Neuronal stem cell (in vitro differentiated cells): ENCODE data around the gene LDB3.

Experiments used
- DNase-seq: peaks from one replicate; pipeline ENCODE4 v3.0.0-alpha.2; 2013; ENCODE audit warnings: low spot score
- H2AFZ ChIP-seq: one replicate; pipeline ENCODE4 v1.6.1; 2013; ENCODE audit warnings: mild to moderate bottlenecking, low read length, inconsistent platforms
- H2AK5ac ChIP-seq: 2 replicates; pipeline ENCODE4 v1.6.1; 2013; ENCODE audit warnings: low read depth, mild to moderate bottlenecking, inconsistent platforms, low read length, moderate library complexity, mixed read lengths
- H2BK120ac ChIP-seq: 2 replicates; pipeline ENCODE4 v1.6.1; 2013; ENCODE audit warnings: low read depth, mild to moderate bottlenecking, inconsistent platforms, low read length, moderate library complexity, mixed read lengths
- H2BK12ac ChIP-seq: one replicate; pipeline ENCODE4 v1.6.1; 2013; ENCODE audit warnings: low read length, inconsistent platforms
- H2BK15ac ChIP-seq: 2 replicates; pipeline ENCODE4 v1.6.1; 2013; ENCODE audit warnings: mild to moderate bottlenecking, low read length, inconsistent platforms, mixed read lengths
- H2BK5ac ChIP-seq: one replicate; pipeline ENCODE4 v1.6.1; 2013; ENCODE audit warnings: inconsistent platforms, mild to moderate bottlenecking, low read length, moderate library complexity
- H3K14ac ChIP-seq: one replicate; pipeline ENCODE4 v1.6.1; 2013; ENCODE audit warnings: low read length, inconsistent platforms
- H3K18ac ChIP-seq: 2 replicates; pipeline ENCODE4 v1.6.1; 2013; ENCODE audit warnings: low read length, inconsistent platforms
- H3K23ac ChIP-seq: 2 replicates; pipeline ENCODE4 v1.6.1; 2013; ENCODE audit warnings: low read depth, mild to moderate bottlenecking, mixed read lengths, low read length, inconsistent platforms; ENCODE audit not compliant: poor library complexity
- H3K27ac ChIP-seq: replicated peaks from 3 replicates; pipeline ENCODE4 v1.5.1; 2013; ENCODE audit warnings: low read length, inconsistent platforms
- H3K27me3 ChIP-seq, 3 experiments: 2 replicates each; pipeline ENCODE4 v1.6.1; 2013; ENCODE audit warnings: low read length in 3 of 3, mild to moderate bottlenecking in 2 of 3, inconsistent platforms in 1 of 3, low read depth in 1 of 3, mixed read lengths in 1 of 3, moderate library complexity in 1 of 3; ENCODE audit not compliant: control insufficient read depth in 3 of 3, insufficient read depth in 3 of 3
- H3K36me3 ChIP-seq, 2 donors: replicated peaks in 1 of 2; 2 replicates each; pipeline ENCODE4 v1.6.1; 2013; ENCODE audit warnings: low read length in 2 of 2; ENCODE audit not compliant: control insufficient read depth in 2 of 2, insufficient read depth in 2 of 2
- H3K4ac ChIP-seq: 2 replicates; pipeline ENCODE4 v1.6.1; 2013; ENCODE audit warnings: inconsistent platforms, mild to moderate bottlenecking, low read length, moderate library complexity
- H3K4me1 ChIP-seq, 2 donors: 1 replicate in 1 of 2; 2 replicates in 1 of 2; pipeline ENCODE4 v1.6.1; 2013; ENCODE audit warnings: low read length in 2 of 2, low read depth in 1 of 2; ENCODE audit not compliant: control insufficient read depth in 2 of 2, insufficient read depth in 1 of 2
- H3K4me2 ChIP-seq: one replicate; pipeline ENCODE4 v1.6.1; 2013; ENCODE audit warnings: mild to moderate bottlenecking, low read length, inconsistent platforms; ENCODE audit not compliant: insufficient read depth, poor library complexity, severe bottlenecking
- H3K4me3 ChIP-seq, 2 donors: 2 replicates each; pipeline ENCODE4 v1.5.1; 2013; ENCODE audit warnings: low read length in 2 of 2, mild to moderate bottlenecking in 2 of 2, inconsistent platforms in 1 of 2, moderate library complexity in 1 of 2
- H3K79me1 ChIP-seq: one replicate; pipeline ENCODE4 v1.6.1; 2013; ENCODE audit warnings: low read depth, mild to moderate bottlenecking, inconsistent platforms, low read length, moderate library complexity
- H3K9ac ChIP-seq: one replicate; pipeline ENCODE4 v1.6.1; 2013; ENCODE audit warnings: mild to moderate bottlenecking, low read depth, low read length, inconsistent platforms; ENCODE audit not compliant: poor library complexity
- H3K9me3 ChIP-seq, 2 donors: replicated peaks in 1 of 2; 2 replicates each; pipeline versions ENCODE3 to v1.6.1; 2013; ENCODE audit warnings: low read length in 2 of 2, mild to moderate bottlenecking in 2 of 2, inconsistent platforms in 1 of 2, low read depth in 1 of 2, mixed read lengths in 1 of 2, moderate library complexity in 1 of 2; ENCODE audit not compliant: control insufficient read depth in 2 of 2, insufficient read depth in 1 of 2
- H4K8ac ChIP-seq: one replicate; pipeline ENCODE4 v1.6.1; 2013; ENCODE audit warnings: low read depth, mild to moderate bottlenecking, inconsistent platforms, low read length, moderate library complexity
- H4K91ac ChIP-seq: one replicate; pipeline ENCODE4 v1.6.1; 2013; ENCODE audit warnings: low read length, low read depth, mild to moderate bottlenecking, inconsistent platforms; ENCODE audit not compliant: poor library complexity
- WGBS, 2 donors: extraction: QIAGEN DNeasy Blood & Tissue Kit; methylation state at CpG; one replicate each; pipeline ENCODE4 v1.1.7; 2013; ENCODE audit warnings: missing lambda C conversion rate in 2 of 2, mixed read lengths in 1 of 2; ENCODE audit not compliant: insufficient read length in 2 of 2, insufficient replicate concordance in 1 of 2; ENCODE audit errors: extremely low coverage in 2 of 2; 5-methylcytosine and 5-hydroxymethylcytosine counted together

Gene LDB3

DNA sequence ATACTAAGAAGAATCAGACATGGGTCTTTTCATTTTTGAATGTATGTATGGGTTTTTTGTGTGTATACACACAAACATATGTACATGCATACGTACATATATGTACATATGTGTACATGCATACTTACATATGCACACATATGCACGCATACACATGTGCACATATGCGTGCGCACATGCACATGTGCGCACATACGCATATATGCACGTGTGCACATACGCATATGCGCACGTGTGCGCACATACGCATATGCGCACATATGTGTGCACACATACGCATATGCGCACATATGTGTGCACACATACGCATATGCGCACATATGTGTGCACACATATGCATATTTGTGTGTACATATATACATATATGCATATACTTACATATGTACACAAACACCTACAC, 83.2 kb downstream of the LDB3 start:
- DNase-seq = no peak
- no peak overlapping the region for H2AFZ ChIP-seq
- no peak overlapping the region for H3K23ac ChIP-seq
- H2BK12ac ChIP-seq = no peak overlapping the region
- H2AK5ac ChIP-seq = no peak overlapping the region
- H4K8ac ChIP-seq = peak overlapping the region; percentile 78
- no CpG with 5 or more reads among the region's 17 CpGs for WGBS, 2 donors
- no peak overlapping the region for H4K91ac ChIP-seq
- H2BK120ac ChIP-seq = no peak overlapping the region
- H3K18ac ChIP-seq = no peak overlapping the region
- H3K9me3 ChIP-seq = peaks cover 0 to 11% of the 10 kb centered on the region in 2 donors
- no peak overlapping the region for H3K14ac ChIP-seq
- peaks cover 2 to 15% of the 10 kb centered on the region in 2 donors for H3K36me3 ChIP-seq
- no peak overlapping the region for H2BK15ac ChIP-seq
- H3K4me2 ChIP-seq = no peak overlapping the region
- peaks cover 2% of the 10 kb centered on the region for H3K79me1 ChIP-seq
- no peaks in the 10 kb centered on the region for H3K27me3 ChIP-seq
- H3K4ac ChIP-seq = no peak overlapping the region
- H2BK5ac ChIP-seq = no peak overlapping the region
- peaks cover 8 to 11% of the 10 kb centered on the region in 2 donors for H3K4me1 ChIP-seq
- no peak overlapping the region for H3K9ac ChIP-seq
- no peak overlapping the region for H3K27ac ChIP-seq
- peak overlapping the region in 1 of 2 donors; percentile 61 for H3K4me3 ChIP-seq

DNA sequence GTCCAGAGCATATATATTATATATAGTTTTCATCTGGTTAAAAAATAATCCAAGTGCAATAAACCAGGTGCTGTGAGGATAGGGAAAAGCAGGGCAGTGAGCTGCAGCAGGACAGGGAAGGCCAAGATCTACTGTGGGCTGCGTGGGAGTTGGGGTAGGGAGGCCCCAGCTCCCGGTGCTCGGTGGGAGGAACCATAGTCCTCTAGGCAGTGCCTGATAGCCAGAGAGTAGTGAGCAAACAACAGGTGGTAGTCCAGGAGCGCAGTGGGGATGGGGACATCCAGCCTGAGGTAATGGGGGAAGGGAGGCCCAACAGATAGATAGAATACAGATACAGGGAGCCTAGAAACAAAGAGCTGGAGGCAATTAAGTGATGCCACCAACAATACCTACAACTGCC, 84.0 kb downstream of the LDB3 start:
- Histone ChIP-seq H2BK5ac (no peak overlapping the region), H3K27me3 (no peaks in the 10 kb centered on the region), H3K36me3 (peaks cover 2 to 15% of the 10 kb centered on the region in 2 donors), H3K4ac (no peak overlapping the region), H2BK15ac (no peak overlapping the region), H3K18ac (no peak overlapping the region), H4K8ac (no peak overlapping the region), H2AFZ (no peak overlapping the region), H3K23ac (no peak overlapping the region), H2AK5ac (no peak overlapping the region), H2BK12ac (no peak overlapping the region), H2BK120ac (no peak overlapping the region), H3K79me1 (peaks cover 2% of the 10 kb centered on the region), H3K4me2 (no peak overlapping the region), H3K27ac (peak overlapping the region; percentile 25), H4K91ac (no peak overlapping the region), H3K14ac (no peak overlapping the region), H3K4me1 (peaks cover 8 to 11% of the 10 kb centered on the region in 2 donors), H3K9ac (no peak overlapping the region), H3K9me3 (peaks cover 0 to 11% of the 10 kb centered on the region in 2 donors), H3K4me3 (no peak overlapping the region)
- DNase-seq = no peak
- no CpG with 5 or more reads among the region's 4 CpGs for WGBS, 2 donors

DNA sequence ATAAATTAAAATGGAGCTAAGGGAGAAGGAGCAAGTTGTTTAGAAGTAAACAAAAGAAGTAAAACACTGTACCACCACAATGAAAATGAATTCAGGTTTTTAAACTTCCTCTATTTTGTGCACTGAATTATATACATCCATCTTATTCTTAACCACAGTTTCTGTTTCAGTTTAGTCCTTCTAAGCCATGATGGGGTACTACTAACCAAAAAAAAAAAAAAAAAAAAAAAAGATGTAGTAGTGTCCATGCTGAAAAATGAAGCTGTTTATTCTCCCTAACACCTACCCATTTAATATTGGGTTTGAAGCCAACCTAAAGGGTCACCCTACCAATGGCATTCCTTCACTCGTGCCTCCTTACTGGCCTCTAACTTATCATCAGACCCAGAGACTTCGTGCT, 84.7 kb downstream of the LDB3 start:
- no peak overlapping the region for H3K4me2 ChIP-seq
- no peak overlapping the region for H2AFZ ChIP-seq
- no peak for DNase-seq
- no peak overlapping the region for H3K9ac ChIP-seq
- H3K27ac ChIP-seq = no peak overlapping the region
- H2BK15ac ChIP-seq = no peak overlapping the region
- WGBS, 2 donors = no CpG with 5 or more reads among the region's 2 CpGs
- no peak overlapping the region for H4K91ac ChIP-seq
- H2BK12ac ChIP-seq = no peak overlapping the region
- H3K36me3 ChIP-seq = peaks cover 2 to 15% of the 10 kb centered on the region in 2 donors
- H2BK5ac ChIP-seq = no peak overlapping the region
- H3K4ac ChIP-seq = no peak overlapping the region
- H3K14ac ChIP-seq = no peak overlapping the region
- H4K8ac ChIP-seq = no peak overlapping the region
- no peak overlapping the region for H3K18ac ChIP-seq
- peaks cover 0 to 11% of the 10 kb centered on the region in 2 donors for H3K9me3 ChIP-seq
- no peaks in the 10 kb centered on the region for H3K27me3 ChIP-seq
- peaks cover 2% of the 10 kb centered on the region for H3K79me1 ChIP-seq
- no peak overlapping the region for H3K4me3 ChIP-seq
- H3K4me1 ChIP-seq = peaks cover 5 to 8% of the 10 kb centered on the region in 2 donors
- no peak overlapping the region for H3K23ac ChIP-seq
- H2BK120ac ChIP-seq = no peak overlapping the region
- H2AK5ac ChIP-seq = no peak overlapping the region

DNA sequence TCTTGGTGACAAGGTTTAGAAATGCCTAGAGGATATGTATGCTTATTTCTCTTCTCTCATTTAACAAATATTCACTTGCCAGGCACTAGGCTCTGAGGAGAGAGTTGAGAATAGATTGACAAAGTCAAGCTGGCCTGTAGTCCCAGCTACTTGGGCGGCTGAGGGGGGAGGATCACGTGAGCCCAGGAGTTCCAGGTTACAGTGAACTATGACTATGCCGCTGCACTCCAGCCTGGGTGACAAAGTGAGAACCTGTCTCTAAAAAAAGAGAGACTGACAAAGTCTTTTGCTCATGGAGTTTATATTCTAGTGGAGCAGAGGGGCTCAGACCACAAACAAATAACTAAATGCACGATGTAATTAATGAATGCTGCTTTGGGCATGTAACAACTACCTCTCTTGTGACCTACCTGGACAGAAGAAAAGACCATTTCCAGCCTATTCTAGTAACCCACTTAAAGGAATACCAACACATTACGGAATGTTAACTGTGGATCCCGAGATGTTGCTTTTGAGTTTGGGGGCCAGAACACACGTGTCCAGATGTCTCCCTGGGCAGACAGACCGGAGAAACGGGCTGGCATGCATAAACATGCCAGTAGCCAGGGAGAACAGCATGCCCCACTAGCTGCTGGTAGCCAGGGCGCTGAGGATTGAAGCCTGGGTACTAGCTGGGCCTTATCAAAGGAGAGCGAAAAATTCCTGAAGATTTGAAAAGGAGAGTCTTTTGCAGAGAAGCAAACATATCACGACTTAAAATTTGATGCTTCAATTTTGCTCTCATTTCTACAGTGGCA, 85.5 kb downstream of the LDB3 start:
- Histone ChIP-seq H2AFZ (no peak overlapping the region), H2AK5ac (no peak overlapping the region), H3K18ac (no peak overlapping the region), H3K4ac (no peak overlapping the region), H3K27ac (no peak overlapping the region), H3K36me3 (peaks cover 2 to 15% of the 10 kb centered on the region in 2 donors), H3K9me3 (peaks cover 0 to 14% of the 10 kb centered on the region in 2 donors), H4K91ac (no peak overlapping the region), H4K8ac (no peak overlapping the region), H3K79me1 (peaks cover 2% of the 10 kb centered on the region), H3K14ac (no peak overlapping the region), H2BK15ac (no peak overlapping the region), H3K27me3 (no peaks in the 10 kb centered on the region), H2BK5ac (no peak overlapping the region), H3K4me2 (no peak overlapping the region), H2BK12ac (no peak overlapping the region), H3K4me3 (no peak overlapping the region), H3K9ac (no peak overlapping the region), H2BK120ac (no peak overlapping the region), H3K23ac (no peak overlapping the region), H3K4me1 (peaks cover 2 to 8% of the 10 kb centered on the region in 2 donors)
- no peak for DNase-seq
- no CpG with 5 or more reads among the region's 12 CpGs for WGBS, 2 donors
